Right atrium auricular region (tissue), 2 donors: ENCODE measurements around the gene IMPA2. TPM values are rescaled to one million over a fixed set of nuclear protein-coding genes. Genes with fewer than 3 reads are reported as not detected.

Experiments
- DNase-seq: peaks from one replicate; pipeline ENCODE4 v3.0.0-alpha.2; 2019; ENCODE audit warnings: low spot score
- H3K27ac ChIP-seq, 2 donors: fragments of 200-600 bp; sonication (generic); 1 replicate in 1 of 2; 2 replicates in 1 of 2; pipeline ENCODE4 v1.5.1; 2016 to 2019
- H3K27me3 ChIP-seq, 2 donors: fragments of 200-600 bp; sonication (generic); one replicate each; pipeline versions ENCODE4 v1.5.1 to v1.6.0; 2017 to 2019
- H3K36me3 ChIP-seq: fragments of 200-600 bp; sonication (generic); one replicate; pipeline ENCODE4 v1.5.1; 2016
- H3K4me1 ChIP-seq, 2 donors: fragments of 200-600 bp; sonication (generic); one replicate each; pipeline versions ENCODE4 v1.5.1 to v1.6.0; 2017 to 2019
- H3K4me3 ChIP-seq, 2 donors: fragments of 200-600 bp; sonication (generic); 1 replicate in 1 of 2; 2 replicates in 1 of 2; pipeline ENCODE4 v1.5.1; 2017 to 2019; ENCODE audit warnings: mild to moderate bottlenecking in 1 of 2, moderate library complexity in 1 of 2
- H3K9me3 ChIP-seq, 2 donors: fragments of 200-600 bp; sonication (generic); one replicate each; pipeline ENCODE4 v1.5.1; 2019
- CTCF ChIP-seq, 2 donors: fragments of 200-600 bp; sonication (generic); IDR thresholded peaks; one replicate each; pipeline ENCODE4 v1.5.1; 2019; ENCODE audit warnings: antibody characterized with exemption in 2 of 2
- total RNA-seq, 2 donors: library from RNA; depleted of rRNA; stranded (reverse); fragments of >200 nt; gene quantifications; one replicate each; pipeline ENCODE4 v1.1.0, GENCODE V29; 2016

Gene IMPA2
- total RNA-seq, 2 donors from 2014 or later: 20.2 to 22.9 TPM

GRCh38 chr18:12009581-12010140 is 28.4 kb downstream of the IMPA2 start:
- Histone ChIP-seq H3K27ac (no peak overlapping the region), H3K36me3 (peaks cover 24% of the 10 kb centered on the region), H3K9me3 (no peaks in the 10 kb centered on the region), H3K4me3 (no peak overlapping the region), H3K27me3 (no peaks in the 10 kb centered on the region), H3K4me1 (peaks cover 0 to 9% of the 10 kb centered on the region in 2 donors)
- TF ChIP-seq CTCF (IDR thresholded peaks at IDR 0.05): no peak
- no peak for DNase-seq

GRCh38 chr18:12010187-12010802 is 29.0 kb downstream of the IMPA2 start:
- peaks cover 24% of the 10 kb centered on the region for H3K36me3 ChIP-seq
- peaks cover 0 to 15% of the 10 kb centered on the region in 2 donors for H3K4me1 ChIP-seq
- TF ChIP-seq CTCF (IDR thresholded peaks at IDR 0.05): no peak
- no peak overlapping the region for H3K4me3 ChIP-seq
- no peak overlapping the region for H3K27ac ChIP-seq
- no peaks in the 10 kb centered on the region for H3K27me3 ChIP-seq
- no peak for DNase-seq
- H3K9me3 ChIP-seq: no peaks in the 10 kb centered on the region

GRCh38 chr18:12011199-12011956 is 30.1 kb downstream of the IMPA2 start:
- H3K4me3 ChIP-seq: no peak overlapping the region
- peaks cover 18% of the 10 kb centered on the region for H3K36me3 ChIP-seq
- peaks cover 0 to 25% of the 10 kb centered on the region in 2 donors for H3K4me1 ChIP-seq
- DNase-seq: no peak
- TF ChIP-seq CTCF (IDR thresholded peaks at IDR 0.05): no peak
- H3K9me3 ChIP-seq: no peaks in the 10 kb centered on the region
- H3K27me3 ChIP-seq: no peaks in the 10 kb centered on the region
- peak overlapping the region in 1 of 2 donors; percentile 10 for H3K27ac ChIP-seq

- no peaks in the 10 kb centered on the region for H3K27me3 ChIP-seq
- no peak overlapping the region for H3K4me3 ChIP-seq
- no peak for DNase-seq
- no peaks in the 10 kb centered on the region for H3K9me3 ChIP-seq
- no peak for TF ChIP-seq CTCF (IDR thresholded peaks at IDR 0.05)
- H3K27ac ChIP-seq: peak overlapping the region; percentile 4 to 44
- peaks cover 0 to 25% of the 10 kb centered on the region in 2 donors for H3K4me1 ChIP-seq
- H3K36me3 ChIP-seq: peaks cover 15% of the 10 kb centered on the region
These were observed 30.7 kb downstream of the IMPA2 start for GRCh38 chr18:12011957-12012549.

GRCh38 chr18:12012697-12013096 is 31.4 kb downstream of the IMPA2 start:
- H3K27me3 ChIP-seq: no peaks in the 10 kb centered on the region
- peaks cover 0 to 25% of the 10 kb centered on the region in 2 donors for H3K4me1 ChIP-seq
- H3K9me3 ChIP-seq: no peaks in the 10 kb centered on the region
- no peak for DNase-seq
- H3K4me3 ChIP-seq: no peak overlapping the region
- peaks cover 15% of the 10 kb centered on the region for H3K36me3 ChIP-seq
- H3K27ac ChIP-seq: peak overlapping the region; percentile 6 to 23
- TF ChIP-seq CTCF (IDR thresholded peaks at IDR 0.05): no peak
